H1 (cell line): ENCODE data around the gene SRMS.

Experiments used
- EZH2 ChIP-seq: fragments of 200-600 bp; sonication (generic); IDR thresholded peaks from 2 replicates; pipeline ENCODE4 v1.7.1; 2012; ENCODE audit warnings: low read depth, mild to moderate bottlenecking, moderate library complexity, low read length, inconsistent platforms; ENCODE audit not compliant: severe bottlenecking
- MAFK ChIP-seq: IDR thresholded peaks from 2 replicates; pipeline ENCODE4 v1.6.1; 2012; ENCODE audit warnings: low read depth, mild to moderate bottlenecking, improper control_type of control experiment, low read length
- POLR2AphosphoS5 ChIP-seq: IDR thresholded peaks from 2 replicates; pipeline ENCODE4 v1.6.1; 2011; ENCODE audit warnings: low read depth, low read length
- RXRA ChIP-seq: IDR thresholded peaks from 2 replicates; pipeline ENCODE4 v1.6.1; 2011; ENCODE audit warnings: low read depth, mild to moderate bottlenecking, low read length, moderate library complexity; ENCODE audit not compliant: insufficient read depth
- TAF7 ChIP-seq: optimal IDR thresholded peaks from 2 replicates; pipeline ENCODE3; 2011; ENCODE audit warnings: low read depth, mild to moderate bottlenecking, inconsistent platforms, low read length, moderate library complexity, borderline replicate concordance
- USF2 ChIP-seq: IDR thresholded peaks from 2 replicates; pipeline ENCODE4 v1.6.1; 2011; ENCODE audit warnings: low read length, improper control_type of control experiment

GRCh38 chr20:63572071-63572787 is 24.7 kb upstream of the SRMS start:
- TF ChIP-seq TAF7 (no peak), EZH2 (no peak), USF2 (no peak), RXRA (no peak), MAFK (no peak), POLR2AphosphoS5 (no peak)
